GM12892 (cell line): ENCODE measurements around the gene GDF2.
A peak's percentile ranks its signal among the peaks of the same experiment; 100 is the strongest.

Experiments used
- DNase-seq: peaks from one replicate; pipeline ENCODE4 v3.0.0; 2011; ENCODE audit not compliant: insufficient read length
- FAIRE-seq: peaks from 2 replicates; lab custom pipeline; 2011; peaks lifted over from hg19 to GRCh38; lab: Jason Lieb, UNC
- POLR2A ChIP-seq: IDR thresholded peaks from 2 replicates; pipeline ENCODE4 v1.6.1; 2011; ENCODE audit warnings: low read depth, low read length, control low read depth
- POLR2AphosphoS5 ChIP-seq: IDR thresholded peaks from 2 replicates; pipeline ENCODE4 v1.6.1; 2011; ENCODE audit warnings: low read depth, low read length, control low read depth
- TAF1 ChIP-seq: IDR thresholded peaks from 2 replicates; pipeline ENCODE4 v1.6.1; 2011; ENCODE audit warnings: low read depth, mild to moderate bottlenecking, control low read depth, low read length, borderline replicate concordance

GDF2 gene

GRCh38 chr10:47306387-47307210 is 15.7 kb upstream of the GDF2 start:
- DNase-seq (no peak), FAIRE-seq (no peak)
- TF ChIP-seq POLR2A (no peak), POLR2AphosphoS5 (no peak), TAF1 (no peak)

DNA sequence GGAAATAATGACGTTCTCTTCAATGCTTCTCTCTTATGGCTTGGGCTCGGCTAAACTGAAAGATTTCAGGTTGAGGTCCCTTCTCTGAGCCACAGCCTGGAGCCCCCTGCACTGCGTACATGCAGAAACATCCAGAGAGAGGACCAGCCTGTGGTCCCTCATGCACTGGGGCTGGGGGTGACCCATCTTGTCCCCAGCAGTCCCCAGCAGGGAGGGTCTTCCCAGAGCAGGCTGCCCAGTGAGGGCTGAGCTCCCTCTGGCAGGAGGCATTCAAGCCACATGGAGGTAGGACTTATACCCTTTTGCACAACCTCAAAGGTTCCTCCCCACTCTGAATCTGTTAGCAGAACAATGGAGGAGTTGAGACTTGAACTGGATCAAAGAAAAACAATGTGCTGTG is 14.9 kb upstream of the GDF2 start:
- FAIRE-seq (no peak), DNase-seq (no peak)
- no peak for TF ChIP-seq POLR2AphosphoS5
- no peak for TF ChIP-seq TAF1
- TF ChIP-seq POLR2A, result no peak

GRCh38 chr10:47308775-47309174 is 13.5 kb upstream of the GDF2 start:
- no peak for TF ChIP-seq POLR2AphosphoS5
- no peak for TF ChIP-seq POLR2A
- TF ChIP-seq TAF1, result no peak
- DNase-seq (no peak), FAIRE-seq (no peak)

GRCh38 chr10:47309408-47310089 is 12.7 kb upstream of the GDF2 start:
- no peak for FAIRE-seq
- no peak for DNase-seq
- TF ChIP-seq TAF1 (no peak), POLR2AphosphoS5 (no peak), POLR2A (no peak)

- TF ChIP-seq POLR2A (no peak), TAF1 (no peak), POLR2AphosphoS5 (no peak)
- FAIRE-seq, result no peak
- DNase-seq, result no peak
Observed at GRCh38 chr10:47310090-47310505, 12.2 kb upstream of the GDF2 start.

GRCh38 chr10:47311193-47311931 is 10.9 kb upstream of the GDF2 start:
- no peak for TF ChIP-seq TAF1
- TF ChIP-seq POLR2AphosphoS5, result no peak
- no peak for TF ChIP-seq POLR2A
- no peak for DNase-seq
- no peak for FAIRE-seq

- FAIRE-seq (no peak), DNase-seq (peak; percentile 66)
- TF ChIP-seq POLR2AphosphoS5 (no peak), TAF1 (no peak), POLR2A (no peak)
Observed at GRCh38 chr10:47311932-47312662, 10.2 kb upstream of the GDF2 start.

GRCh38 chr10:47312663-47312995 is 9.6 kb upstream of the GDF2 start:
- FAIRE-seq (no peak), DNase-seq (no peak)
- TF ChIP-seq POLR2A (no peak), TAF1 (no peak), POLR2AphosphoS5 (no peak)

- no peak for TF ChIP-seq TAF1
- no peak for TF ChIP-seq POLR2AphosphoS5
- TF ChIP-seq POLR2A, result no peak
- FAIRE-seq, result no peak
- DNase-seq, result no peak
Observed at GRCh38 chr10:47314416-47314970, 7.8 kb upstream of the GDF2 start.

DNA sequence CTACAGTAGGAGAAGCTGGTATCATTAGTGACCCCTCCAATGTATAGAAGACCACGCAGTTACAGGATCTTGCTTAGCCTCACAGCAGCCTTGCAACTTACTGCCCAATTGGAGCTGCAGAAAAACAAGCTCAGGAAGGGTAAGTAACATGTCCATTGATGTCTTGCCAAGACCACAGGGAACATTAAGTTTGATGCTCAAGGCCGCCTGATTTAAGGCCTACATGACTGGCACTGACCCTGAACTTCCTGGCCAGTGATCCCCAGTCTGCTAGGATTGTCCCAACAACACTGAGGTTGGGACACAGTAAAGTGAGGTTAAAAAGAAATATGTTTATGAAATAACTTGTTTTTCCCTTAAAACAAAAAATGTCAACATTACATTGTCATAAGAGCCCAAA is 6.8 kb upstream of the GDF2 start:
- FAIRE-seq (no peak), DNase-seq (no peak)
- TF ChIP-seq POLR2AphosphoS5 (no peak), TAF1 (no peak), POLR2A (no peak)

DNA sequence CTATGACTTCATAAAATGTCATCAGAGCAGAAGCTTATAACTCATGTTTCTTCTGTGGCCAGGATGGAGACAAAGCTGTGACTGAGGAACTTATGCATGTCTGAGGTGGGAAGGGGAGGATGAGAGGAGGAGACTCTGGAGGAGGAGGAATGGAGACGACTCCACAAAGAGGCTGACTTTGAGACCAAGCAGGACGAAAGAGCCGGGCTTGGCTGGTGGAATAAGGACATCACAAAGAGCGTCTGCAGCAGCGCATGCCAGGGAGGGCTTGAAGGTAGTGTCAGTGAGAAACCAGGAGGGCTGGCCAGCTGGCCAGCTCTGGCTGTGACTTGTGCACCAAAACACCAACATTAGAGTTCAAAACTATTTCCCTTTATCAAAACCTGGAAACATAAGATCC is 6.1 kb upstream of the GDF2 start:
- TF ChIP-seq TAF1 (no peak), POLR2AphosphoS5 (no peak), POLR2A (no peak)
- no peak for DNase-seq
- FAIRE-seq, result no peak
